ENCODE results near the gene PIP4K2B. TPM values are rescaled to one million over a fixed set of nuclear protein-coding genes. Genes with fewer than 3 reads are reported as not detected.

Gene PIP4K2B
- total and polyA plus RNA-seq, 9 of the 15 experiments (the other 6 are each of a cell fraction or from before 2014, with no cell fraction given), result 3.7 to 29.9 (median 23.0) TPM

- TF ChIP-seq GMEB1 (CRISPR knock-in tag; IDR thresholded peaks at IDR 0.05) (no peak; the same call in 1 of the 2 replicates), TOE1 (IDR thresholded peaks at IDR 0.05; ENCODE audit: borderline replicate concordance) (peak; percentile 88), TOE1 (CRISPR knock-in tag; IDR thresholded peaks at IDR 0.05; ENCODE audit: borderline replicate concordance, low read depth) (no peak), POLR2AphosphoS5 (IDR thresholded peaks at IDR 0.05; ENCODE audit: control insufficient read depth, insufficient read depth, low read depth, low read length) (peak; percentile 66), CHD2 (IDR thresholded peaks at IDR 0.05; ENCODE audit: low read depth, low read length) (0 out of 2 replicates have a peak, but pooled peaks have one; percentile 54), SREBF1 (IDR thresholded peaks at IDR 0.05; ENCODE audit: borderline replicate concordance, low read depth, low read length) (peak; percentile 95), MAX (CRISPR knock-in tag; IDR thresholded peaks at IDR 0.05) (peak; percentile 46; the same call in 1 of the 2 replicates), ZNF212 (CRISPR knock-in tag; IDR thresholded peaks at IDR 0.05) (0 out of 2 replicates have a peak, but pooled peaks have one; percentile 40), MYNN (IDR thresholded peaks at IDR 0.05) (peak; percentile 83; the same call in 1 of the 2 replicates), MYNN (CRISPR knock-in tag; IDR thresholded peaks at IDR 0.05) (no peak), RAD21 (CRISPR knock-in tag; conservative IDR thresholded peaks at IDR 0.05 in 1 of 2, IDR thresholded peaks at IDR 0.05 in 1 of 2) (no peak), YY1 (IDR thresholded peaks at IDR 0.05; ENCODE audit: borderline replicate concordance in 1 of 3, control insufficient read depth in 1 of 3, extremely low read depth in 1 of 3, insufficient read depth in 3 of 3, insufficient read length in 1 of 3, insufficient replicate concordance in 2 of 3, low read depth in 1 of 3, low read length in 2 of 3) (peak; percentile 81 to 98 (median 94)), DNMT1 (IDR thresholded peaks at IDR 0.05) (no peak), POLR2A (conservative IDR thresholded peaks at IDR 0.05) (peak; percentile 88), GTF3C2 (IDR thresholded peaks at IDR 0.05; ENCODE audit: borderline replicate concordance, extremely low read depth, insufficient read length) (no peak), ELF1 (tag; IDR thresholded peaks at IDR 0.05) (peak; percentile 77; the same call in 1 of the 2 replicates), TCF7L2 (IDR thresholded peaks at IDR 0.05; ENCODE audit: low read depth, low read length) (peak; percentile 97), ZNF253 (CRISPR knock-in tag; conservative IDR thresholded peaks at IDR 0.05) (0 out of 2 replicates have a peak, but pooled peaks have one; percentile 61), CREB5 (CRISPR knock-in tag; IDR thresholded peaks at IDR 0.05) (no peak), MAZ (CRISPR knock-in tag; conservative IDR thresholded peaks at IDR 0.05 in 1 of 2, IDR thresholded peaks at IDR 0.05 in 1 of 2) (peak; percentile 84 to 98), ZNF79 (CRISPR knock-in tag; IDR thresholded peaks at IDR 0.05; ENCODE audit: low read depth) (no peak)
Observed at GRCh38 chr17:38799501-38800236, at the start of gene PIP4K2B (continued).
